Fibroblast of skin of back (primary cell): ENCODE data around the gene CFC1B. TPM values are rescaled to one million over a fixed set of nuclear protein-coding genes. Genes with fewer than 3 reads are reported as not detected.
"Not testable (repeated sequence)": the region's sequence is repeated elsewhere in the genome, so short reads cannot be mapped to it uniquely, and the experiment has no call there.

ENCODE experiments used
- DNase-seq: peaks from one replicate; pipeline ENCODE4 v3.0.0-alpha.2; 2013
- polyA plus RNA-seq, 2 experiments: library from polyadenylated mRNA; unstranded; fragments of 120-200 nt; gene quantifications; one replicate each; pipeline ENCODE4 v1.2.1, GENCODE V29; 2013; ENCODE audit not compliant: insufficient read length in 2 of 2

The CFC1B gene
- polyA plus RNA-seq (2013, experiment 1 of 2; ENCODE audit: insufficient read length), result not detected
- polyA plus RNA-seq (2013, experiment 2 of 2; ENCODE audit: insufficient read length), result not detected

GRCh38 chr2:130520992-130521391 is at the start of gene CFC1B:
Gene CFC1B, plus strand, starts transcription at chr2:130521222. Its CDS starts 263 bp downstream, at chr2:130521485.
- not testable (repeated sequence) for DNase-seq

GRCh38 chr2:130491073-130491472 is 29.9 kb upstream of the CFC1B start:
- DNase-seq, result not testable (repeated sequence)

DNA sequence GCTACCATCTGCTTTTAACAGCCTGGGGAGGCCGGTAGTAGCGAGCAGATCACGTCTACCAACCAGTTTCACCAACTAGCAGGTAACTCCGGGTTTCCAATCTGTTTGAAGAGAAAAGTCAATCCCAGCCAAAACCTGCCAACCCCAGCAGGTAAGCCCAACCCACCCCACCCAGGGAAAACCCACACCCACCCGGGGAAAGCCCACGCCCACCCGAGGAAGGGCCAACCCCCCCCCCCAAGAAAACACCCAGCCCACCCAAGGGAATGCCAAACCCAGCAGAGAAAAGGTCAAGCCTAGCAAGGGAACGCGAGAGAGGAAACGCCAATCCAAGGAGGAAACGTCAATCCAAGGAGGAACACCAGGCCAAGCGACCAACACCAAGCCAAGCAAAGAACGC is 11.8 kb upstream of the CFC1B start, which contains the start of gene POTEI:
Gene POTEI, minus strand, starts transcription at position 101 of the 400 bp plus-strand sequence. Its CDS starts 93 bp downstream, at position 8.
- not testable (repeated sequence) for DNase-seq

DNA sequence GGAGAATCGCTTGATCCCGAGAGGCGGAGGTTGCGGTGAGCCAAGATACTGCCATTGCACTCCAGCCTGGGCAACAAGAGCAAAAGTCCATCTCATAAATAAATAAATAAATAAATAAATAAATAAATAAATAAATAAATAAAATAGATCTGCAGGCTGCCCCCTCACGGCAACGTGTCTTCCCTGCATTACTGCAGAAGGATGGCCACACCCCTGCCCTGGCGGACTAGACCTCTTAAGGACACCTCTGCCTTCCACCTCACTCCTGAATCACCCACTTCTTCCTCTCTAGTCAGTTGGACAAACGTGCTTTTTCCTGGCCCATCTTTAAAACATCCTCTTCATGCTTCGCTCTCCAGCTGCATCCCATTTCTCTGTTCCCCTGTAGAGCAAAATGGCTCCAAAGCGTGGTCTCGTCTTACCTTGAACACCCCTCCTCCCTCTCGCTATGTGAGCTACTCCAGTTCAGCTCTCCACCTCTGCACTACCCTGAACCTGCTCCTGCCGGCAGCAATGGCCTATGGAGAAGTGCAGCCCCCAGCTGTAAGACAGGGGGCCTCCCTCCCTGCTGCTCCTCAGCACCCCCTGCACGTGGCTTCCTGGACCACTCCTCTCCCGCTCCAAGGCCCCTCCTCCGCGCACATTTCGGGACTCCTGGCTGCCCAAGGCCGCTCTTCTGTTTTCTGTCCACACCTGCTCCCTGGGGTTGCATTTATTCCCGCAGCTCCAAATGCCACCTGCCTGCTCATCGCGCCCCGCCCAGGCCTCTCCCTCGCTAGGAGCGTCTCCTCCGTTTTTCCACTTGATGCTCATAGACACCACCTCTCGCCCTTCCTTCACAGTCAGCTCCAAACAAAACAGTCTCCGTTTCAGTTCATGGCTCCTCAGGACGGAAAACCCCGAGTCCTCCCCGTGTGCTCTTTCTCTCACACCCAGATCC is 9.9 kb upstream of the CFC1B start:
- DNase-seq, result not testable (repeated sequence)

DNA sequence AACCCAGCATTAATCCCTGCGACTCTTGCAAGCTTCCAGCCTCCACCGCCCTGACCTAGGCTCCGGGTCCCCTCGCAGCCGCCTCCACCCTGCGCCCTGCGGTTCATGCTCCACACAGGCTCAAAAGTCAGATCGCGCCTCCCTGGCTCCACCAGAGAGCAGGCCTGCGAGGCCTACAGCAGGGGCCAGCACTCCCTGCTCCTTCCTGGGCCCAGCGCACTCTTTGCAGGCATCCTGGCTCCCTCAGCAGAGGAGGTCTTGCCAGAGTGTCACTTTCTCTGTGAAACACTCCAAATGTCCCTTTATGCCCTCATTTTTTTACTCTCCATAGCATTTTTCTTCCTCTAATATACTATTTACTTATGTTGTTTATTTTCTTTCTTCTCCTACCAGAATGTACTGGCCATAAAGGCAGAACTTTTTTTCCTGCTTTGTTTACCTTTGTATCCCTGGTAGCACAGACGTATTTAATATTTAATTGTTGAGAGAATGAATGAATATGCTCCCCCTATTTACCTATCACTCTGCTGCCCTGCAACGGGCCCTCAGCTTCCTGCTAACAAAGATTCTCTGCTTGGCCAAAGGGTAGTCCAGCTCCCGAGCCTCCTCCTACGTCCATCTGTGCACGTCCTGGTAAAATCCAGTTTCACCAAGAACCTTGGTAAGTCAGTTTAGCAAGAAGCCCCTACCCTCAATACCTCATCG is 9.1 kb upstream of the CFC1B start:
- DNase-seq, result not testable (repeated sequence)

DNA sequence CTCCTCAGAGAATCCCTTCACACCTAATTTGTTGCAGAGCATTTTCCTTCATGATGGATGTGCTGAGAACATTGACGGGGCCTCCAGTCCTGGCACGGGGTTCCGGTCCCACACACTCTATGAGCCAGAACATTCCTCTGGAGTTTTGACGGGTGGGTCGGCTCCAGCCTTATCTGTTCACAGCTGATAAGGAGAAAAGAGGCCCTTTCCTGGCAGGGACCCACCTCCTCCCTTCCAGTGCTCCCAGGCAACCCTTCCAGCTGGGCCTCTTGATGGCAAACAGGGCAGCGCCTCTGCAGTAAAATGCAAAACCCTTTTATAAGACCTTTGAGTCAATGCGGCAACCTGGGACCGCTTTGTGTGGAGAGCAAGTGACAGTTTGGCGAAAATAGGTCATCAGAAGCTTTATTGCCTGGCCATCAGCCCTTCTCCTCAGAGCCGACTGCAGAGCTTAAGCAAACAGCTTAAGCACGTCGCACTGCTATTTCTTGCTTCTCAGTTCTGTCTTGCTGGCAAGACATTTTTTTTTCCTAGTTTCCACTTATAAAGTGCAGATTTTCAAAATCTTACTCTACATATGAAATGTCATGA is 2.4 kb upstream of the CFC1B start:
- DNase-seq, result not testable (repeated sequence)

DNA sequence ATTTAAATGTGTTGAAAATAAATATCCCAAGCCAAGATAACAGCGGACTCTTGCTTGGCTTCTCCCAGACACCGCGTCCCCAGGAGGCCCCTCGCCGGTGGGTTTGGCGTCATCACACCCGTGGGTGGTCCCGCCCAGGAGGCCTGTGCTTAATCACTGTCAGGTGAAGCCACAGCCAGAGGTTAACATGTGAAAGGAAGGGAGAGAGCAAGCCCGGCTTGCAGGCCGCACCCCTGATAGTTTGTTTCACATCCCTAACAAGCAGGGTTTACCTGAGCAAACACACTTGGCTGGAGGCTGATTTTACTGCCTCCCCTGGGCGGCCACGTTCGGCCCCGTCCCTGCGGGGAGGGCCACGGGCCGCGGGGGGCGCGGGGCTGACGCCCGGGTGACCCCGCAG is 1.4 kb downstream of the CFC1B start:
- not testable (repeated sequence) for DNase-seq

DNA sequence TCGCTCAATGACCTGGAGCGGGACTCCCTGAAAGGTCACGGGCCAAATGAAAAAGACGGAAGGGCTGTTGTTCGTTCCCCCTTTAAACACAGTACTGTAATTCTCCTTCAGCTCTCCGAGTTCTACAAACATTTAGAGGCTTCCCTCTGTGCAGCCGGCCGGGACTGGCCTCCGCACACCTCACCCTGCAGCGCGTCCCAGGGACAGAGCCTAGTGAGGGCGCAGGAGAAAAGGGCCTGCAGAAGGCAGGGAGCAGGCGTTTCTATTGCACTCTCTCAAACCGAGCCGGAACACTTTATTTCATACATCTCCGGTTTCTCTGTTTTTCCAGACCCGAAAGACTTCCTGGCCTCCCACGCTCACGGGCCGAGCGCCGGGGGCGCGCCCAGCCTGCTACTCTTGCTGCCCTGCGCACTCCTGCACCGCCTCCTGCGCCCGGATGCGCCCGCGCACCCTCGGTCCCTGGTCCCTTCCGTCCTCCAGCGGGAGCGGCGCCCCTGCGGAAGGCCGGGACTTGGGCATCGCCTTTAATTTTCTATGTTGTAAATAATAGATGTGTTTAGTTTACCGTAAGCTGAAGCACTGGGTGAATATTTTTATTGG is 6.4 kb downstream of the CFC1B start:
- not testable (repeated sequence) for DNase-seq

DNA sequence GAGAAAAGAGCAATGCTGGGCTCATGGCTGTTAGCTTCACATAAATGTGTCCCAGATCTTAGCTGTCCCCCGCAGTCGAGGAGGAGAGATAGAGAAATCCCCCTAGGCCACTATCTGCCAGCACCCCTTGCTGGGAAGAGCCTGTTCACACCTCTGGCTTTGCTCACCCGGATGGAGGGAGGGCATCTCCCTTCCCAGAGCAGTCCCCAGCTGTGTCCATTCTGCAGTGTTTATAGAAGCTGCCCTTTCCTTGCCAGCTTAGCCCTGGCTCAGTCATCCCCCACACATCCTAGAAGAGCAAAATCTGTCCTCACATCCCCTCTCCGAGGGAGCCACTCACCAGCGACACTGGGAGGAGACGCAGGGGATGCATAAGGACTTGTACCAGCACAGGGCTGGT is 8.5 kb downstream of the CFC1B start:
- DNase-seq, result not testable (repeated sequence)

DNA sequence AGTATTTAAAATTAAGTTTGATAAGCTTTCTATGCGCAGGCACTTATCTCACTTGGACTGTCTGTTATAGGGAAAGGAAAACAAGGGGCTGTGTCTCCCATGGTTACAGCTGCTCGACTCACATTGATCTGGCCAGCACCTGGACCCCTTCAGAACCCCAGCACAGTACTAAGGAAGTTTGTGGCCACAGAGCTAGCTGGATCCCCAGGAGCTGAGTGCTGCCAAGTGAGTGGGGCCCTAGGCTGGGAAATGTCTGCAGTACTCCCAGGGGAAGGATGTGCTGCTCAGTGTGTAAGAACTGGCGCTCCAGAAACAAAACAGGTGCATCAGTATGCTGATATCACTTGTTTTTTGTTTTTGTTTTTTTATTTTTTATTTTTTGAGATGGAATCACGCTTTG is 9.2 kb downstream of the CFC1B start:
- not testable (repeated sequence) for DNase-seq

DNA sequence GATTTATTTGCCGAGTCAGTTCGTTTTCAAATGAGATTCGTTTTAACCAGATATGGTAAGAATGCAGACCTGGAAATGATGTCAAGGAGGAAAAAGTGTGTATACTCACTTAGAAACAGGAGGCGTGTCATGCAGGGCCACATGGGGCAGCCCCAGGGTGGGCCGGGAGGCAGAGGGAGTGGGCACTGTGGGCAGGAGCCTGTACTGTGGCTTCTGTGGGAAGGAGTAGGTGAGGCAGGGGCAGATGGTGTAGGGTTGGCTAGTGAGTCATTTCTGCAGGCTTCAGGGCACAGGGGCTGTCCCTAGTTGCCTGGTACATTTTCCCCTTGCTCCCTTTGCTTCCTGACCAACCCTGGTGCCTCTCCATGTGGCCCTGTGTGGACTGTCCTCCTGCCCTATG is 10.2 kb downstream of the CFC1B start:
- not testable (repeated sequence) for DNase-seq

DNA sequence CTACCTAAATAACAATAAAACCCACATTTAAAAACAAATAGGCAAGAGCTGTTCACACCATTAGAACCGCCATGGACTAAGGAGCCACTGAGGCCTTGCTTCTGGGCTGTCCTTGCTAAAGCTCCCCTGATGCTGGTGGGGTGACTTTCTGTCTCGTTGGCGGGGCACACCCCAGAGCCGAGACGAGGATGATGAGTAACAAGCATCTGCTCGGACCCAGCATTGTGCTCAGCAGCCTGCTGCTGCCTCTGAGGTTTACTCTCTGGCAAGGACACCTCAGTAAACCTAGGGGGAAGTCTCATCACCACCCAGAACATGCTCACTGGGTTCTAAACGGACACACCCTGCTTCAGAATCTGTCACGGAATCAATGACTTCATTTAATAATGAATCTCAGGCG is 10.7 kb downstream of the CFC1B start:
- not testable (repeated sequence) for DNase-seq

DNA sequence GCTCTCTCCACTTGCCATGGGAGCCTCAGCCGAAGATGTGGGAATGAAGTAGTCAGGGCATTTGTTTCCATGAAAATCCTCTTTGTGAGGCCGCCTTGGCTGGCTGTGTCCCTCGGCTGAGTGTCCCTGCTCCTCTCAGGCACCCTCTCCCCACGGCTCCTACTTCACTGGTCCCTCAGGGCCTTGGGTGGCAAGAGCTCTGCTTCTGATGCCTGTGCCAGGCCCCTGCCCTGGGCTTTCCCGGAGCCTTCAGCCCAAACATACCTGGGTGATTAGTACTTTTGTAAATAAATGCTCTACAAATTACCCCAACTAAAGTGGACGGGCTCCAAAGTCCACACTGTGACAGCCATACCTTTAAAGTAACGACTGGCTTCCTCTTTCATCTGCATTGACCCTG is 15.6 kb downstream of the CFC1B start:
- not testable (repeated sequence) for DNase-seq

GRCh38 chr2:130538271-130538670 is 17.2 kb downstream of the CFC1B start:
- DNase-seq, result not testable (repeated sequence)

DNA sequence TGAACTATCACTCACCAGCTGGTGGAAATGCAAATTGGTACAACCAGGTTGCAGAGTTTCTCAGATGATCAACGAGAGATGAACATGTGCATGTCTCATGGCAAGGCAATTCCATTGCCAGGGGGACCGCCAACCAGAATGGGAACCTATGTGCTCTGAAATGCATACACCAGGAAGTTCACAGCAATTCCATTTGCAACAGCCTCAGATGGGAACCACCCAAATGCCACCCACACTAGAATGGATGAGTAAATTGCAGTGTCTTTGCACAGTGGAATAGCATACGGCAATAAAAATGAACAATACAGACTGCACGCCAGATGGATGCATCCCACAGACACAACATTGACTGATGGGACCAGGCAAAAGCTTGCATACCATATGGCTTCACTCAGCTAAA is 21.8 kb downstream of the CFC1B start:
- DNase-seq, result not testable (repeated sequence)

DNA sequence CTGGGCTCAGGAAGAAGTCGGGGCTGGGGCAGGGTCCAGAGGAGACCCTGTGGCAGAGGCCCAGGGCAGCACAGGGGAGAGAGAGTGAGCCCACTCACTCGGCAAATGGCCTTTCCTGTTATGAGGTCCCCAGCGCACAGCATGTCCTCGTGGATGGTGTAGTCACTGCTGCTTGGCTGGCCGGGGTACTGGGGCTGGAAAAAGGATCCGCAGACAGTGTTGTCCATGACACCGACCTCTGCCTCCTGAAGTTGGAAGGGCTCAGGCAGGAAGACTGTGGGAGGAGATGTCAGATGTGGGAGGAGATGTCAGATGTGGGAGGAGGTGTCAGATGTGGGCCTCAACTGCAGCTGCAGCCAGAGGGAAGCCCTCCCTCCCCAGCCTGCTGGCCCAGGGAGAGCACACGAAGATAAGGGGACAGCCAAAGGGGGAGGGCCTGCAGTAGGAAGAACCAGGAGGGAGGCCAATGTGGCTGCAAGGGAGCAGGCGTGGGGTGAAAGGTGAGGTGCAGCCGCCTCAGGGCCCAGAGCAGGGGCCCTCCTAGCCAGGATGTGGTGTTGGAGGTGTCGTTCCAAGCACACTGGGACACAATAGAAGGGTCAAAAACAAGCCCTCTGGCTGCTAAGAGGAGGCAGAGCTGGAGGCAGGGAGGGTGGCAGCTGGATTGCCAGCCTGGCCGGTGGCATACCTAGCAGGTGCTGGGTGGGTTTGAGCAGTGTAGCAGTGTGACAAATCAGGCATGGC is 22.9 kb downstream of the CFC1B start:
- DNase-seq, result not testable (repeated sequence)

DNA sequence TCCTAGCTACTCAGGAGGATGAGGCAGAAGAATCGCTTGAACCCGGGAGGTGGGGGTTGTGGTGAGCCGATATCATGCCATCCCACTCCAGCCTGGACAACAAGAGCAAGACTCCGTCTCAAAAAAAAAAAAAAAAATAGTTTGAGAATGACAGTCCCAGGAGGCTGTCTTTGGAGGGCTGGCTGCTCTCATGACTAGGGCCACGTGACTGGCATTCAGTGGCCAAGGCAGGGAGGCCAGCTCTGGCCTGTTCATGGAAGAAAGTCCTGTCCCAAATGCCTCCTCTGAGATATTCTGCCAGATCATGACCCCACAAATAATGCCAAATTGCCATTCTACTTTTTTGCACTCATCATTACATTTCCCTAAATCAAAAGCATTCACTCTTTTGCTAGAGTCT is 24.0 kb downstream of the CFC1B start:
- DNase-seq, result not testable (repeated sequence)

- DNase-seq, result not testable (repeated sequence)
These were observed 27.4 kb downstream of the CFC1B start for GRCh38 chr2:130548418-130548817.

- DNase-seq, result not testable (repeated sequence)
These were observed 28.5 kb downstream of the CFC1B start for GRCh38 chr2:130549475-130549874.

DNA sequence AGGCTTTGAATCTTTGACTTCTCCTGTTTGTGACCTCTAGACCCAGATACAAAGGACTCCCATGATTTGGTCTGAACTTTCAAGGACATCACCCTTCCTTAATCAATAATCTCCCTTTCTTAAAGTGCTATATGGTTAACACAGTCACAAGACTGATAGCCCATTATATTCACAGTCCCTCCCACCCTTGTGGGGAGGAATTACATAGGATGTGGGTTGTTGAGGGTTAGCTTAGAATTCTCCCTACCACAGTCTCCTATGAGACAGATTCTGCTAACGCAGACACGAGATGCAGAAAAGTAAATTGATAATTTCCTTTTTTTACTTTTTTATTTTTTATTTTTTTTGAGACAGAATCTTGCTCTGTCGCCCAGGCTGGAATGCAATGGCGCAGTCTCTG is 33.2 kb downstream of the CFC1B start:
- DNase-seq, result not testable (repeated sequence)

DNA sequence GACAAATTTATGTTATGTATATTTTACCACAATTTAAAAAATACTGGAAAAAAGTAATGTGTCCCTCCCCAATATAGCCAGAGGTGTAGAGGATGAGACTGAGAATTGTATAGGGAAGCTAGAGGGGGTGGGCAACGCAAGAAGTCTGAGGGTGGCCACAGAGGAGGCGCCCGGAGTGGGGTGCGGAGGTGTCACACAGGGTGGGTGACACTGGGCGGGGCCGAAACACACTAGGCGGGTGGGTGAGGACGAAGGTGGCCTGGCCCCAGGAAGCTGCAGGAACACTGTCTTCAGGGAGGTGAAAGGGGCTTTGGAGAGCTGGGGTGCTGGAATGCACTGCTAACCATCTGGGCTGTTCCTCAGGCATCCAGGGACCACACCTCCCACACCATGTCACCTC is 35.4 kb downstream of the CFC1B start:
- DNase-seq, result not testable (repeated sequence)
